T follicular helper cell (primary cell): ENCODE data around the gene ATP6V0A1.
"Not testable (repeated sequence)": the region's sequence is repeated elsewhere in the genome, so short reads cannot be mapped to it uniquely, and the experiment has no call there.

Experiments used
- DNase-seq: peaks from one replicate; pipeline ENCODE4 v3.0.0-alpha.2; 2020; ENCODE audit warnings: low read depth

The ATP6V0A1 gene

GRCh38 chr17:42519546-42520491 is 61.1 kb downstream of the ATP6V0A1 start:
- no peak for DNase-seq

- no peak for DNase-seq
Measured at GRCh38 chr17:42520540-42520951, 61.9 kb downstream of the ATP6V0A1 start.

- no peak for DNase-seq
Measured at GRCh38 chr17:42521036-42521435, 62.4 kb downstream of the ATP6V0A1 start.

- DNase-seq, result no peak
Measured at GRCh38 chr17:42521666-42522262, 63.1 kb downstream of the ATP6V0A1 start.

- no peak for DNase-seq
Measured at GRCh38 chr17:42522263-42522790, 63.6 kb downstream of the ATP6V0A1 start.

- no peak for DNase-seq
Measured at GRCh38 chr17:42522798-42523278, 64.2 kb downstream of the ATP6V0A1 start.

GRCh38 chr17:42525221-42525620 is 66.5 kb downstream of the ATP6V0A1 start:
- no peak for DNase-seq

GRCh38 chr17:42526031-42526444 is 67.4 kb downstream of the ATP6V0A1 start:
- no peak for DNase-seq

GRCh38 chr17:42527932-42528331 is 69.3 kb downstream of the ATP6V0A1 start:
- no peak for DNase-seq

GRCh38 chr17:42529061-42529460 is 70.4 kb downstream of the ATP6V0A1 start:
- no peak for DNase-seq

- DNase-seq, result no peak
Measured at GRCh38 chr17:42530952-42531454, 72.3 kb downstream of the ATP6V0A1 start.

GRCh38 chr17:42531455-42532354 is 73.0 kb downstream of the ATP6V0A1 start:
- DNase-seq, result peak; percentile 31

GRCh38 chr17:42535155-42536047 is 76.7 kb downstream of the ATP6V0A1 start:
- no peak for DNase-seq

- peak; percentile 54 for DNase-seq
Measured at GRCh38 chr17:42536048-42536371, 77.3 kb downstream of the ATP6V0A1 start, which contains the start of gene NAGLU. TSS of gene NAGLU (plus strand) at chr17:42536241. CDS start at chr17:42536273, 32 bp downstream.

- DNase-seq, result peak; percentile 40
Measured at GRCh38 chr17:42536372-42537155, 77.9 kb downstream of the ATP6V0A1 start.

GRCh38 chr17:42537156-42537805 is 78.6 kb downstream of the ATP6V0A1 start:
- DNase-seq, result no peak

GRCh38 chr17:42537826-42538451 is 79.3 kb downstream of the ATP6V0A1 start:
- DNase-seq, result no peak

GRCh38 chr17:42538482-42538881 is 79.8 kb downstream of the ATP6V0A1 start:
- DNase-seq, result no peak

GRCh38 chr17:42540558-42540957 is 81.9 kb downstream of the ATP6V0A1 start:
- DNase-seq, result not testable (repeated sequence)
